ENCODE data around the gene LETMD1. TPM values are rescaled to one million over a fixed set of nuclear protein-coding genes. Genes with fewer than 3 reads are reported as not detected.

LETMD1 gene
- total and polyA plus RNA-seq, 8 donors, result 33.6 to 527 (median 79.7) TPM

DNA sequence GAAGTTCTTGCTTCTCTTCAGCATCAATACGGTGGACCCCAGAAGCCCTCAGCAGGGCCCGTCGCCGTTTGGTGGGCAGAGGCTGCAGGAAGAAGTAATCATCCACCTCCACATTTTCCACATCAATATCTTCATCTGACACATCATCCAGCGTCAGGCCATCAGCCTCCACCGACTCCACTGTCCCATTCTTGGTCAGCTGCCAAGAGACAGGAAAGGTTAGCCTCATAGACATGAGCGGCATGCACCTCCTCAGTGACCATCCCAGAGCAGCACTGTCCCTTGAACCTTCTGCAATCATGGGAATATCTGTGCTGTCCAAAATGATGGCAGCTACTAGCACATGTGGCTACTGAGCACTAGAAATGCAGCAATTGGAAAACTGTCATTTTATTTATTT lies 19.6 kb downstream of the LETMD1 start:
- no peak overlapping the region for H3K4me3 ChIP-seq
- no peaks in the 10 kb centered on the region for H3K9me3 ChIP-seq
- no peak overlapping the region for H3K27ac ChIP-seq
- peaks cover 80 to 100% (median 99%) of the 10 kb centered on the region in 4 donors for H3K36me3 ChIP-seq
- peaks cover 0 to 5% (median 0%) of the 10 kb centered on the region in 4 donors for H3K4me1 ChIP-seq
- intact Hi-C loops (cut with DNase I; ENCODE audit: low total_unique reads), result no loop called here
- 72 to 89% (median 77%) methylated on average over 7 of the region's 7 CpGs for WGBS, 5 donors
- TF ChIP-seq POLR2A (IDR thresholded peaks at IDR 0.05) (no peak), CTCF (IDR thresholded peaks at IDR 0.05) (no peak), EP300 (IDR thresholded peaks at IDR 0.05) (no peak), POLR2AphosphoS5 (IDR thresholded peaks at IDR 0.05) (no peak)
- H3K27me3 ChIP-seq, result no peaks in the 10 kb centered on the region
- DNase-seq, result no peak

GRCh38 chr12:51070004-51070403 lies 21.9 kb downstream of the LETMD1 start:
- Histone ChIP-seq H3K4me1 (peaks cover 0 to 4% (median 0%) of the 10 kb centered on the region in 4 donors), H3K27me3 (no peaks in the 10 kb centered on the region), H3K36me3 (peaks cover 71 to 95% (median 93%) of the 10 kb centered on the region in 4 donors), H3K9me3 (no peaks in the 10 kb centered on the region), H3K27ac (no peak overlapping the region), H3K4me3 (no peak overlapping the region)
- DNase-seq, result no peak
- no peak for TF ChIP-seq POLR2AphosphoS5 (IDR thresholded peaks at IDR 0.05)
- TF ChIP-seq POLR2A (IDR thresholded peaks at IDR 0.05), result no peak
- no peak for TF ChIP-seq CTCF (IDR thresholded peaks at IDR 0.05)
- TF ChIP-seq EP300 (IDR thresholded peaks at IDR 0.05), result no peak
- intact Hi-C loops (cut with DNase I; ENCODE audit: low total_unique reads), result no loop called here
- 79 to 97% (median 89%) methylated on average over 3 of the region's 3 CpGs for WGBS, 5 donors

- no peak for DNase-seq
- Histone ChIP-seq H3K9me3 (no peaks in the 10 kb centered on the region), H3K27me3 (no peaks in the 10 kb centered on the region), H3K4me3 (no peak overlapping the region), H3K4me1 (peaks cover 0 to 20% (median 7%) of the 10 kb centered on the region in 4 donors), H3K27ac (no peak overlapping the region), H3K36me3 (peaks cover 60 to 88% (median 81%) of the 10 kb centered on the region in 4 donors)
- intact Hi-C loops (cut with DNase I; ENCODE audit: low total_unique reads), result no loop called here
- WGBS, 5 donors, result 66 to 85% (median 83%) methylated on average over 2 of the region's 2 CpGs
- no peak for TF ChIP-seq CTCF (IDR thresholded peaks at IDR 0.05)
- no peak for TF ChIP-seq POLR2A (IDR thresholded peaks at IDR 0.05)
- no peak for TF ChIP-seq EP300 (IDR thresholded peaks at IDR 0.05)
- TF ChIP-seq POLR2AphosphoS5 (IDR thresholded peaks at IDR 0.05), result no peak
Measured at GRCh38 chr12:51071663-51072062, 23.5 kb downstream of the LETMD1 start.

- no peaks in the 10 kb centered on the region for H3K27me3 ChIP-seq
- H3K36me3 ChIP-seq, result peaks cover 31 to 51% (median 44%) of the 10 kb centered on the region in 4 donors
- intact Hi-C loops (cut with DNase I; ENCODE audit: low total_unique reads), result no loop called here
- H3K9me3 ChIP-seq, result no peaks in the 10 kb centered on the region
- 82 to 99% (median 96%) methylated on average over 5 of the region's 5 CpGs for WGBS, 5 donors
- TF ChIP-seq CTCF (IDR thresholded peaks at IDR 0.05) (no peak), EP300 (IDR thresholded peaks at IDR 0.05) (no peak), POLR2AphosphoS5 (IDR thresholded peaks at IDR 0.05) (no peak), POLR2A (IDR thresholded peaks at IDR 0.05) (no peak)
- H3K4me1 ChIP-seq, result peaks cover 0 to 38% (median 13%) of the 10 kb centered on the region in 4 donors
- no peak for DNase-seq
- H3K27ac ChIP-seq, result no peak overlapping the region
- no peak overlapping the region for H3K4me3 ChIP-seq
Measured at GRCh38 chr12:51075390-51075789, 27.3 kb downstream of the LETMD1 start.

Data from stomach (tissue), 9 donors.